ENCODE results near the gene SLC7A4. TPM values are rescaled to one million over a fixed set of nuclear protein-coding genes. Genes with fewer than 3 reads are reported as not detected.

SLC7A4 gene
- polyA plus RNA-seq: 0.20 TPM in 1 of 2 replicates, not detected in the other

GRCh38 chr22:21032037-21032867, at the start of gene SLC7A4:
TSS of gene SLC7A4 (minus strand) at chr22:21032561. CDS start at chr22:21031812, 749 bp downstream.

DNA sequence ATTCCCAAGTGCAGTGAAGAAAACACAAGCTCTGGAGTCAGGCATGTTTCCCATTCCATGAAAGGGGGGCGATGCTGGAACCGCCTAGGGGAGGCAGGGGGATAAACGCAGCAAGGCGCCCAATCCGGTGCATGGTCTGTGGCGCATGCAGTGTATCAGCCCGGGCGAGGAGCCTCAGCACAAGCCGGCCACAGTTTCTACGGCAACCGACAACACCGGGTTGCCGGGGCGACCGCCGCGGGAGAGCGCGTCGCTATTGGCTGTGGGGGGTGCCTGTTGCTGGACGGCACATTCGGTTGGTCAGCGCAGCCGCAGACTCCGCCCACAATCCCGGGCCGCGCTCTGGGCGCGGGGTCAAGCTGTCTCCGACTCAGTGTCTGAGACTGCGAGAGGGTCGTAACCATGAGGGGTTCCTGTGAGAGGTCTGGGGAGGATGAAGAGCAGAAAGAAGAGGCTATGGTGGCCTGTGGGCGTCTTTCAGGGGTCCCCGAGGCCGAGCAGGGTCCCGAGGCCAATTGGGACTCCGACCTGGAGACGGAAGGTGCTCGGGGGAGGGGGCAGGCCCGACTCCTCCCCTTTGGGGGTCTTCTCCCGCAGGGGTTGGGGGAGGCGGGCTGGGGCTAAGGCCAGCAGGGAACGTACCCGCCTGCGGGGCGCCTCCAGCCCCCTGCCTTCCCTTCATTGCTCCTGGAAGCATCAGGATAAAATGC, 13.4 kb upstream of the SLC7A4 start, which contains the start of gene LRRC74B:
Gene LRRC74B, plus strand, starts transcription at position 362 of the 710 bp plus-strand sequence. Its CDS starts 41 bp downstream, at position 403.

DNA sequence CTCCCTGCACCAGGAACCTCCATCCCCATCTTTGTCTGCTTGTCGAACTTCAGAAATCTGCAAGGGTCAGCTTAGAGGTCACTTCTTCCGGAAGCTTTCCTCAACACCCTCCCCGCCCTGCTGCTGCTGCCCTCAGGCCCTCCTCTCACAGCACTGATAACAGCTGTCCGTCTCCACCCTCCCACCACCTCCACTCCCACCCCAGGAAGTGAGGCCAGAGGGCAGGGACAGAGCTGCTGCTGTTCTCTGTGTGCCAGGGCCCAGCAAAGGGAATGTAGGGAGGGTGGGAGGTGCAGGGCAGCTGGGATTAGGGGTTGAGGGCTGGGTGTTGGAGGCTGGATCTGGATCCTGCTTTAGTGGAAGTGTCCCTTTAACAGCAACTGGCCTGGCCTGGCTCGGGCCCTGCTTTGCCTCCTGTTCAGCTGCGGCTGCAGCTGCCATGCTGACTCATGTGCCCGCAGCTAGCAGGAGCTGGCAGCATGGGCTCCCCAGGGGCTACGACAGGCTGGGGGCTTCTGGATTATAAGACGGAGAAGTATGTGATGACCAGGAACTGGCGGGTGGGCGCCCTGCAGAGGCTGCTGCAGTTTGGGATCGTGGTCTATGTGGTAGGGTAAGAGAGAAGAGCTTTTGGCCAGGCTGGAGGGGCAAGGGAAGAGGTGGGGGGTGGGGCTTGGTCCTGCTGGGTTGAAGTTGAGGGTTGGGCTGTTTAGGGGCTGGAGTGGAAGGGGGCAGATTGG, 17.5 kb downstream of the SLC7A4 start, which contains the start of gene P2RX6:
Gene P2RX6, plus strand, starts transcription at position 440 of the 740 bp plus-strand sequence. Its CDS starts 10 bp downstream, at position 450.

DNA sequence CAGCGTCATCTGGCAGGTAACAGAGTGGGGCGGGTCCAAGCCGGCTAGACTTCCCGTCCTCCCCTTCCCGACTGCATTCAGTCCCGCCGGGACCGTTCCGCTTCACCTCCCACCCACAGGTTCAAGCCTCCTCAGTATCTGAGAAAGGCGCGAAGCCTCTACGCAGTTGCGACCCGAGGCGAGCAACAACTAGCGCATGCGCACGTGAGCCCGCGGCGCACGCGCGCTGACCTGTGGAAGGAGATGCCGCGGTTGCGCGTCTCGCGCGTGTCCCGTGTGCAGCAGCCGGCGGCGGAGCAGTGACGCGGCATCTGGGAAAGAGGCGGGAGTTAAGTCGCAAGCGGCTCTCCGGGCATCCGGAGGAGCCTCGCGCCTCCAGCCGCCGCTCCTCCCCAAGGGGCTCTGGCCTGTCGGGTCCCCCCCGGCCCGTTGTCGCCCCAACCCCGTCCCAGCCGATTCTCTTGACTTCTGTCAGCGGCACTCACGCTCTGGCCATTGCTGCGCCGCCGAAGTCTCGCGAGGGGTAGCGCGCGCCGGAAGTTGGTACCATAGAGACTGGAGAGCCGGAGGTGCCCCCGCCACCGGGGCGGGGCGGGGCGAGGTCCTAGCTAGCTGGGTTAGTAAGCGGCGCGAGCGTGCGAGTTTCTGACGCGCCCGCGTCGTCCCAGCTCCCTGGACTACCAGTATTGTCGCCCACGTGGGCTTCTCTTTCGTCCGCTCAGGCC, 30.6 kb downstream of the SLC7A4 start, which contains the start of gene THAP7:
Gene THAP7, minus strand, starts transcription at position 518 of the 725 bp plus-strand sequence. Its CDS starts 207 bp downstream, at position 311.

DNA sequence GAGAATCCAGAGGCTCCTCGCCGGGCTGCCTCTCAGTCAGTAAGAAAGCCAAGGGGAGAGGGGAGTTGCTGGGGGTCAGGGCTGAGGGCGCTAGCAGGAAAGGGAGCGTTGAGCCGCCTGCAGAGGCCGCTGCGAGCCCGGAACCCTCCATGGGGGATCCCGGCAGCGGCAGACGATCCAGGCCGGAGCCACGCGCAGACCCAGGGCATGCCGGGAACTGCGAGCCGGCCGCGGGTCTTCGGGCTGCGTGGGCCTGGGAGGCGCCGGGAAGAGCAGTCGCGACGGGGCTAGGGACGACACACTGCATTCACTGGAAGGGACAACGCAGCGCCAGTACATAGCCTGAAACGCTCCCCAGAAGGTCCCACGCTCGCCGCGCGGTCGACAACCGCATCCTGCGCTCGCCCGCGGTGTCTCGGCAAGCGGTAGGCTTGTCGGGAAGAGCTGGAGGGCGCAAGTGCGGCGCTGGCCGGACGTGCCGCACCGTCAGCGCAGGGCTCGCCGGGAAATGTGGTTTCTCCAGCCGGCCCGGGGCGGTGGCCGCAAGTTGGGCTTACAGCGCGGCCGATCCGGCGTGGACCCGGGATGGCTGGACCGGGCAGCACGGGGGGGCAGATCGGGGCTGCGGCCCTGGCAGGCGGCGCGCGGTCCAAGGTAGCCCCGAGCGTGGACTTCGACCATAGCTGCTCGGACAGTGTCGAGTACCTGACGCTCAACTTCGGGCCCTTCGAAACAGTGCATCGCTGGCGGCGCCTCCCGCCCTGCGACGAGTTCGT, 50.4 kb downstream of the SLC7A4 start, which contains the start of gene LZTR1:
Gene LZTR1, plus strand, starts transcription at position 511 of the 776 bp plus-strand sequence. Its CDS starts 75 bp downstream, at position 586.

Other genes starting within 250 kb of the SLC7A4 start
- 66.1 and 101 TPM in 2 replicates for gene PI4KA, start 173.8 kb downstream of the SLC7A4 start, polyA plus RNA-seq
- gene SNAP29, start 173.6 kb downstream of the SLC7A4 start, polyA plus RNA-seq: 11.8 and 27.4 TPM in 2 replicates
- 67.4 and 74.0 TPM in 2 replicates for gene CRKL, start 115.2 kb downstream of the SLC7A4 start, polyA plus RNA-seq
- 3.9 and 6.6 TPM in 2 replicates for gene AIFM3, start 65.3 kb downstream of the SLC7A4 start, polyA plus RNA-seq
- gene LZTR1, start 50.3 kb downstream of the SLC7A4 start, polyA plus RNA-seq: 2.1 and 3.7 TPM in 2 replicates
- gene THAP7, start 30.4 kb downstream of the SLC7A4 start, polyA plus RNA-seq: 3.2 TPM in 1 of 2 replicates, not detected in the other
- 0.42 and 0.69 TPM in 2 replicates for gene P2RX6, start 17.4 kb downstream of the SLC7A4 start, polyA plus RNA-seq
- not detected in 2 replicates for gene LRRC74B, start 13.4 kb upstream of the SLC7A4 start, polyA plus RNA-seq

Data from Purkinje cell (primary cell).